ENCODE results near the gene PRM3.

PRM3 gene

DNA sequence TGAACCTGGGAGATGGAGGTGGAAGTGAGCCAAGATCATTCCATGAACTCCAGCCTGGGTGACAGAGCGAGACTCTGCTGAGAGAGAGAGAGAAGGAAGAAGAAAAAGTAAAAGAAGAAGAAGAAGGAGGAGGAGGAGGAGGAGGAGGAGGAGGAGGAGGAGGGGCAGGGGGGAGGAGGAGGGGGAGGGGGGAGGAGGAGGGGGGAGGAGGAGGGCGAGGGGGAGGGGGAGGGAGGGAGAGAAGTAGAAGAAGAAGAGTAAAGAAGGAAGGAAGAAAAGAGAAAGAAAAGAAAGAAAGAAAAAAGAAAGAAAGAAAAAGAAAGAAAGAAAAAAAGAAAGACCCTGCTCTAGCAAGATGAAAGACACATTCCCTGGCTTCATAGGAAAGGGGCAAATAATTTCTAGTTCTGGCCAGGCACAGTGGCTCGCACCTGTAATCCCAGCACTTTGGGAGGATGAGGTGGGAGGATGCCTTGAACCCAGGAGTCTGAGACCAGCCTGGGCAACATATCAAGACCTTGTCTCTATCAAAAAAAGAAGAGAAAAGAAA is 41.1 kb downstream of the PRM3 start:
- no peak for FAIRE-seq
- no peak for DNase-seq (ENCODE audit: extremely low spot score, insufficient read length, low read depth)

DNA sequence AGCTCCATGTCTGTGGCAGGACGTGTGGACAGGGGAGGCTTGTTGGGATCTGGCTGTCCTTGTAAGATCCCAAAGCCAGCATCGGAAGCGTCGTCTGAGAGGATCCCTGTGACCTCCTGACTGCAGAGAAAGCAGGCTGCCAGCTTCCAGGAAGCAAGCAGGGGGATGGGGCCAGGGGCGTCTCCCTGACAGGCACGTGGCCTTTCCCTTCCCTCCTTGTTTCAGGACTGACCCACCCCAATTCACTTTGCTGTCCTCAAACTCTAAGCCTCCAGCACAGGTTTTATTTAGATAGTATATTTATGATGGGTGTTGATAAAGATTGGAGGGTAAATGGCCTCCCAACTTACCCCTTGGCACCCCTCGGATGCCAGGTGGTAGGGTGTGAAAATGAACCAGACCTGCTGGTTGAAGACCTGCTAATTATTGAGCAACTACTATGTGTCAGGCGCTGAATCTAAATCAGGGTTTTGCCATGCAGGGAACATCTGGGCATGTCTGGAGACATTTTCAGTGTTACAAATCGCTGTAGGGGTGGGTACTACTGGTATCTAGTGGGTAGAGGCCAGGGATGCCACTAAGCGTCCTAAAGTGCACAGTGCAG is 42.0 kb downstream of the PRM3 start:
- DNase-seq (ENCODE audit: extremely low spot score, insufficient read length, low read depth), result no peak
- no peak for FAIRE-seq

- no peak for DNase-seq (ENCODE audit: extremely low spot score, insufficient read length, low read depth)
- no peak for FAIRE-seq
Measured at GRCh38 chr16:11229906-11230305, 43.5 kb downstream of the PRM3 start.

- DNase-seq (ENCODE audit: extremely low spot score, insufficient read length, low read depth) (no peak), FAIRE-seq (no peak)
Measured at GRCh38 chr16:11229432-11229831, 44.0 kb downstream of the PRM3 start.

GRCh38 chr16:11225677-11226549 is 47.5 kb downstream of the PRM3 start:
- DNase-seq (ENCODE audit: extremely low spot score, insufficient read length, low read depth), result no peak
- no peak for FAIRE-seq

DNA sequence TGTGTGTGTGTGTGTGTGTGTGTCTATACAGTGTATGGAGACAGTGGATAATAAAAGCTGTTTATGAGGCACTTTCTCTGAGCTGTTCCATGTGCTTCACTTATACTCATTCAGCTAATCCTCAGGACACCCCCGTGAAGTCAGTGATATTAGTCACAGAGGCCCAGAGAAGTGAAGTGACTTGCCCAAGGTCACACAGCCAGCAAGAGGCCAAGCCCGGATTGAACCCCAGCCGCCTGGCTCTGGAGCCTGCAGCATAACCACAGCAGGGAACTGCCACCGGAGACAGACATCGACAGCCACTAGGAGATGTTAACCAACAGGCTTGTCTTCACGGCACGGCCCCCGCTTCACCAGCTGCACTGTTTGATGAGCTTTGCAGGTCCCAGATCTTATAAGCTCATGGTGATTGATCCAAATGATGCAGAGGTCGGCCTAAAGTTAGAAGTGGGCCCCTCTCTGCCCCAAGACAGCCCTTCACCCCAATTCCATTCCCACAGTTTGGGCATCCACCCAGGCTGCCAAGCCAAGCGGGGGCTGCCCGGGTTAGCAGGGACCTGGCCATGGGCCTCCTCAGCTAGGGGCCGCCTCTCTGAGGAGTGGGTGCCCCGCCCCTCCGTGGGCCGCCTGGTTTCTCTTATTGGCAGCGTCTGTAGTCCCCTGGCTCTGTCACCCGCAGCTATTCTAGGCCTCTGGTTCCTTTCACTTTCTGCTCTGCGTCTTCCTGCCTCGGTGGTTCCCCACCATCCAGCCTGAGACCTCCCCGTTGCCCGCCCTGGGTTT is 48.3 kb downstream of the PRM3 start:
- peak; percentile 88 for DNase-seq (ENCODE audit: extremely low spot score, insufficient read length, low read depth)
- FAIRE-seq, result peak; percentile 98

- DNase-seq (ENCODE audit: extremely low spot score, insufficient read length, low read depth), result peak; percentile 66
- FAIRE-seq, result no peak
Measured at GRCh38 chr16:11224096-11224893, 49.1 kb downstream of the PRM3 start.

All from GM18507 (cell line).